Thymus (tissue), 11 donors: ENCODE data around the gene LEMD1. TPM values are rescaled to one million over a fixed set of nuclear protein-coding genes. Genes with fewer than 3 reads are reported as not detected.

ENCODE experiments used
- DNase-seq, 9 donors: peaks; one replicate each; pipeline ENCODE4 v3.0.0-alpha.2; 2013; ENCODE audit warnings: low spot score in 9 of 9, low read depth in 6 of 9, missing footprints in 1 of 9
- H3K27ac ChIP-seq, 2 donors: one replicate each; pipeline ENCODE4 v1.5.1; 2013; ENCODE audit warnings: control low read depth in 1 of 2, low read depth in 1 of 2, low read length in 1 of 2, mild to moderate bottlenecking in 1 of 2, moderate library complexity in 1 of 2
- H3K27me3 ChIP-seq, 2 donors: one replicate each; pipeline ENCODE4 v1.5.1; 2013; ENCODE audit warnings: low read length in 1 of 2; ENCODE audit not compliant: control insufficient read depth in 2 of 2, insufficient read depth in 1 of 2
- H3K36me3 ChIP-seq, 2 donors: one replicate each; pipeline ENCODE4 v1.5.1; 2013; ENCODE audit warnings: low read length in 1 of 2, mild to moderate bottlenecking in 1 of 2, moderate library complexity in 1 of 2; ENCODE audit not compliant: control insufficient read depth in 2 of 2, insufficient read depth in 2 of 2
- H3K4me1 ChIP-seq, 2 donors: one replicate each; pipeline ENCODE4 v1.5.1; 2013; ENCODE audit warnings: low read length in 2 of 2; ENCODE audit not compliant: control insufficient read depth in 2 of 2, insufficient read depth in 2 of 2
- H3K4me3 ChIP-seq, 2 donors: one replicate each; pipeline ENCODE4 v1.5.1; 2013; ENCODE audit warnings: low read length in 2 of 2, control low read depth in 1 of 2, mild to moderate bottlenecking in 1 of 2
- H3K9me3 ChIP-seq, 2 donors: one replicate each; pipeline ENCODE4 v1.5.1; 2013; ENCODE audit warnings: low read length in 1 of 2, mild to moderate bottlenecking in 1 of 2; ENCODE audit not compliant: control insufficient read depth in 2 of 2, insufficient read depth in 1 of 2
- WGBS: extraction: QIAGEN DNeasy Blood & Tissue Kit; methylation state at CpG from one replicate; pipeline ENCODE4 v1.1.7; 2013; 5-methylcytosine and 5-hydroxymethylcytosine counted together
- polyA plus RNA-seq: library from polyadenylated mRNA; stranded (reverse); fragments of 200-250 nt; gene quantifications from one replicate; pipeline ENCODE4 v1.2.3, GENCODE V29; 2013
- total RNA-seq: library from RNA; stranded (reverse); fragments of 120-200 nt; gene quantifications from one replicate; pipeline ENCODE4 v1.2.4, GENCODE V29; 2013
- donor health status: healthy.

Gene LEMD1
- total and polyA plus RNA-seq, 2 donors: 0.24 to 0.66 TPM

- no peak within 1 kb of the TSS for H3K27ac ChIP-seq
- peaks cover 0 to 10% of the 10 kb centered on the region in 2 donors for H3K4me1 ChIP-seq
- H3K27me3 ChIP-seq: peaks cover 59 to 94% of the 10 kb centered on the region in 2 donors
- DNase-seq: no peak
- no peaks in the 10 kb centered on the region for H3K9me3 ChIP-seq
- peak within 1 kb of the TSS in 1 of 2 donors; percentile 29 for H3K4me3 ChIP-seq
- 4% methylated on average over 53 of the region's 53 CpGs for WGBS
- no peaks in the 10 kb centered on the region for H3K36me3 ChIP-seq
Observed at GRCh38 chr1:205455581-205456382, 33.9 kb upstream of the LEMD1 start, which contains the start of gene BLACAT1. Gene BLACAT1, minus strand, starts transcription at chr1:205456045.

GRCh38 chr1:205454903-205455335 lies 33.1 kb upstream of the LEMD1 start:
- WGBS: 23% methylated on average over 6 of the region's 6 CpGs

GRCh38 chr1:205453466-205453865 lies 31.6 kb upstream of the LEMD1 start:
- DNase-seq: no peak
- Histone ChIP-seq H3K27ac (no peak overlapping the region), H3K27me3 (peaks cover 50 to 95% of the 10 kb centered on the region in 2 donors), H3K36me3 (no peaks in the 10 kb centered on the region), H3K4me1 (peaks cover 0 to 10% of the 10 kb centered on the region in 2 donors), H3K9me3 (no peaks in the 10 kb centered on the region), H3K4me3 (no peak overlapping the region)
- WGBS: 80% methylated on average over 3 of the region's 3 CpGs

More at GRCh38 chr1:205454903-205455335, 33.1 kb upstream of the LEMD1 start:
- Histone ChIP-seq H3K4me3 (no peak overlapping the region), H3K4me1 (peaks cover 0 to 10% of the 10 kb centered on the region in 2 donors), H3K27me3 (peaks cover 59 to 96% of the 10 kb centered on the region in 2 donors), H3K36me3 (no peaks in the 10 kb centered on the region), H3K9me3 (no peaks in the 10 kb centered on the region), H3K27ac (no peak overlapping the region)
- no peak for DNase-seq

GRCh38 chr1:205452933-205453332 lies 31.1 kb upstream of the LEMD1 start:
- H3K9me3 ChIP-seq: no peaks in the 10 kb centered on the region
- H3K27ac ChIP-seq: no peak overlapping the region
- H3K27me3 ChIP-seq: peaks cover 45 to 92% of the 10 kb centered on the region in 2 donors
- H3K4me1 ChIP-seq: peaks cover 0 to 10% of the 10 kb centered on the region in 2 donors
- WGBS: 95% methylated on average over 5 of the region's 5 CpGs
- H3K4me3 ChIP-seq: no peak overlapping the region
- no peaks in the 10 kb centered on the region for H3K36me3 ChIP-seq
- no peak for DNase-seq

GRCh38 chr1:205452364-205452763 lies 30.5 kb upstream of the LEMD1 start:
- H3K27ac ChIP-seq: no peak overlapping the region
- H3K9me3 ChIP-seq: no peaks in the 10 kb centered on the region
- H3K4me3 ChIP-seq: no peak overlapping the region
- H3K36me3 ChIP-seq: no peaks in the 10 kb centered on the region
- 85% methylated on average over 2 of the region's 2 CpGs for WGBS
- no peak for DNase-seq
- H3K4me1 ChIP-seq: peaks cover 0 to 10% of the 10 kb centered on the region in 2 donors
- H3K27me3 ChIP-seq: peaks cover 39 to 92% of the 10 kb centered on the region in 2 donors

- H3K4me1 ChIP-seq: peaks cover 0 to 8% of the 10 kb centered on the region in 2 donors
Observed at GRCh38 chr1:205451759-205452164, 29.9 kb upstream of the LEMD1 start.

GRCh38 chr1:205451202-205451601 lies 29.3 kb upstream of the LEMD1 start:
- Histone ChIP-seq H3K4me3 (no peak overlapping the region), H3K4me1 (peaks cover 0 to 3% of the 10 kb centered on the region in 2 donors), H3K27me3 (peaks cover 27 to 90% of the 10 kb centered on the region in 2 donors), H3K9me3 (no peaks in the 10 kb centered on the region), H3K36me3 (no peaks in the 10 kb centered on the region), H3K27ac (no peak overlapping the region)
- no peak for DNase-seq
- WGBS: 79% methylated on average over 5 of the region's 5 CpGs

More at GRCh38 chr1:205451759-205452164, 29.9 kb upstream of the LEMD1 start:
- no peak for DNase-seq
- no peaks in the 10 kb centered on the region for H3K36me3 ChIP-seq
- H3K9me3 ChIP-seq: no peaks in the 10 kb centered on the region
- WGBS: 79% methylated on average over 2 of the region's 2 CpGs
- no peak overlapping the region for H3K27ac ChIP-seq
- peaks cover 33 to 90% of the 10 kb centered on the region in 2 donors for H3K27me3 ChIP-seq
- H3K4me3 ChIP-seq: no peak overlapping the region

- no peak overlapping the region for H3K27ac ChIP-seq
Observed at GRCh38 chr1:205450448-205450847, 28.6 kb upstream of the LEMD1 start.

GRCh38 chr1:205449750-205450443 lies 28.0 kb upstream of the LEMD1 start:
- Histone ChIP-seq H3K27ac (no peak overlapping the region), H3K27me3 (peaks cover 14 to 87% of the 10 kb centered on the region in 2 donors), H3K36me3 (no peaks in the 10 kb centered on the region), H3K9me3 (no peaks in the 10 kb centered on the region), H3K4me1 (no peaks in the 10 kb centered on the region), H3K4me3 (no peak overlapping the region)
- WGBS: 64% methylated on average over 18 of the region's 18 CpGs
- no peak for DNase-seq

More at GRCh38 chr1:205450448-205450847, 28.6 kb upstream of the LEMD1 start:
- Histone ChIP-seq H3K4me1 (no peaks in the 10 kb centered on the region), H3K4me3 (no peak overlapping the region), H3K27me3 (peaks cover 20 to 87% of the 10 kb centered on the region in 2 donors), H3K36me3 (no peaks in the 10 kb centered on the region), H3K9me3 (no peaks in the 10 kb centered on the region)
- 84% methylated on average over 4 of the region's 4 CpGs for WGBS
- no peak for DNase-seq
